Hepatocyte (in vitro differentiated cells): ENCODE data around the gene CPED1.

ENCODE experiments used
- CTCF ChIP-seq: fragments of 200-600 bp; sonication (generic); IDR thresholded peaks from 2 replicates; pipeline ENCODE4 v1.5.1; 2016; ENCODE audit warnings: antibody characterized with exemption, mild to moderate bottlenecking; ENCODE audit not compliant: poor library complexity
- EZH2phosphoT487 ChIP-seq: fragments of 200-600 bp; sonication (generic); IDR thresholded peaks from one replicate; pipeline ENCODE4 v1.6.1; 2018; ENCODE audit warnings: antibody characterized with exemption, mild to moderate bottlenecking, low read depth, moderate library complexity; ENCODE audit not compliant: unreplicated experiment, severe bottlenecking

GRCh38 chr7:120997882-120998474, 9.5 kb downstream of the CPED1 start:
- TF ChIP-seq CTCF (no peak), EZH2phosphoT487 (no peak)
